VCaP (cell line): Measurements from ENCODE around the gene SNAI3.

Source experiments
- H3K27ac ChIP-seq: fragments of 450-650 bp; 2 replicates; pipeline ENCODE4 v1.5.1; 2017
- TF ChIP-seq, protein P1 (sequence below): fragments of 450-650 bp; conservative IDR thresholded peaks from 2 replicates; pipeline ENCODE4 v1.5.1; 2017; ENCODE audit warnings: mild to moderate bottlenecking, moderate library complexity

The SNAI3 gene

DNA sequence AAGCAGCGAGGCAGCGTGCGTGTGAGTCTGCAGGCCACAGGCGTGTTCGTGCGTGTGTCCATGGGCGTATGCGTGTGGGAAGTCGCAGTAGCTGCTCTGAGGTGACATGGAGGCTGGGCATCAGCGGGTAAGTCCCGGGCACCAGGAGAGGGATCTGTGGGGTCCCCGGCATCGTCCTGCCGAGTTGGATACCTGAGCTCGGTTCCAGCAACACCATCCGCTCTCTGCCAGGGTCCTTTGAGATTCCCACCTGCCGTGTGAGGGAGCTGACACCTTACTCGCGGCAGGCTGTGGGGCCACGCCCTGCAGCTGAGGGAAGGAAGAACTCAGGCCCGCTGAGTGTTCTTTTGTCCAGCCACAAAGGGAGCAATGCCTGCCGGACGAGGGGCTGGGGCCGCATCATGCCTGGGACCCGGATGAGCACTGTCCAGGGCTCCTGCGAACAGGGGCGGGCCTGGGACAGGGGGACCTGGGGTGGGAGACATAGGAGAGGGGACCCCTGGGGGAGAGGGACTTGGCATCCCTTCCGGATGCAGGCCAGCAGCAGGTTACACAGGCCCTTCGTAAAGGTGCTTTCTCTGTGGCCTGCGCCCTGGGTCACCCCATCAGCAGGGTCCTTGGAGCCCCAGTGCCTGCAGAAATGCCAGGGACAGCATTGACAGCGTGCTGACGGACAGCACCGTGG is 5.0 kb upstream of the SNAI3 start:
- TF ChIP-seq, protein P1, sequence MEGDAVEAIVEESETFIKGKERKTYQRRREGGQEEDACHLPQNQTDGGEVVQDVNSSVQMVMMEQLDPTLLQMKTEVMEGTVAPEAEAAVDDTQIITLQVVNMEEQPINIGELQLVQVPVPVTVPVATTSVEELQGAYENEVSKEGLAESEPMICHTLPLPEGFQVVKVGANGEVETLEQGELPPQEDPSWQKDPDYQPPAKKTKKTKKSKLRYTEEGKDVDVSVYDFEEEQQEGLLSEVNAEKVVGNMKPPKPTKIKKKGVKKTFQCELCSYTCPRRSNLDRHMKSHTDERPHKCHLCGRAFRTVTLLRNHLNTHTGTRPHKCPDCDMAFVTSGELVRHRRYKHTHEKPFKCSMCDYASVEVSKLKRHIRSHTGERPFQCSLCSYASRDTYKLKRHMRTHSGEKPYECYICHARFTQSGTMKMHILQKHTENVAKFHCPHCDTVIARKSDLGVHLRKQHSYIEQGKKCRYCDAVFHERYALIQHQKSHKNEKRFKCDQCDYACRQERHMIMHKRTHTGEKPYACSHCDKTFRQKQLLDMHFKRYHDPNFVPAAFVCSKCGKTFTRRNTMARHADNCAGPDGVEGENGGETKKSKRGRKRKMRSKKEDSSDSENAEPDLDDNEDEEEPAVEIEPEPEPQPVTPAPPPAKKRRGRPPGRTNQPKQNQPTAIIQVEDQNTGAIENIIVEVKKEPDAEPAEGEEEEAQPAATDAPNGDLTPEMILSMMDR, result no peak
- no peak overlapping the region for H3K27ac ChIP-seq

DNA sequence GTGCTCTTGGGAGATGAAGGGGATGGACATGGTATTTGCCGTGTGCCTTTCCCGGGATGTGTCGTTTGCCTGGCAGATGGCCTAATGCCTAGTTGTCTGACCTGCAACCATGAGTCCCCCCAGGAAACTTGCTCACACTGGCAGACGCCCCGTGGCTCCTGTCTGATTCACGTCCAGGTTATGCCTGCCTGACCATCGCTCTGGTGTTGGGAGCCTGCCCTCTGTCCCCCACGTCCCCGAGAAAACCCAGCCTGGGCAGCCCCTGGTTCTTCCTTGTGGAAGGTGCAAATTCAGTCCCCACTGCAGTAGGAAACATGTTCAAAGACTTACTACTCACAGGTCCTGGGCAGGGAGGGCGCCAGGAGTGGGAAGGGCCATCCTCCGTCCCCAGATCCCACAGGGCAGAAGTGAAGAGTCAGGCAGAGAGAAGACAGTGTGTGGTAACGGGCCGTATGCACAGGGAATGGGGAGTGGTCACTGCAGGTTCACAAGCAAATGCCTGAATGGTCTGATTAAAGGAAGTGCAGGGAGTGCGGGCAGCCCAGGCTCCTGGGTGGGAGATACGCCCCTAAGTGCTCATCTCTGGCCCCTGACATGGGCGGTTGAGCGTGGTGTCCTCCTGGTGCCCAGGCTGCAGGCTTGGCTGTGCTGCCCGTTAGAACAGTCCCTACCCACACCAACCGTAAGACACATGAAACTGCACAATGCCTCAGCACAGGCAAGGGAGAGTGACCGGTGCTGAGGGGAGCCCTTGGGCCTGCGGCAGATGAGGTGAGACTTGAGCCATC is 4.2 kb upstream of the SNAI3 start:
- no peak overlapping the region for H3K27ac ChIP-seq
- TF ChIP-seq, protein P1, result no peak

DNA sequence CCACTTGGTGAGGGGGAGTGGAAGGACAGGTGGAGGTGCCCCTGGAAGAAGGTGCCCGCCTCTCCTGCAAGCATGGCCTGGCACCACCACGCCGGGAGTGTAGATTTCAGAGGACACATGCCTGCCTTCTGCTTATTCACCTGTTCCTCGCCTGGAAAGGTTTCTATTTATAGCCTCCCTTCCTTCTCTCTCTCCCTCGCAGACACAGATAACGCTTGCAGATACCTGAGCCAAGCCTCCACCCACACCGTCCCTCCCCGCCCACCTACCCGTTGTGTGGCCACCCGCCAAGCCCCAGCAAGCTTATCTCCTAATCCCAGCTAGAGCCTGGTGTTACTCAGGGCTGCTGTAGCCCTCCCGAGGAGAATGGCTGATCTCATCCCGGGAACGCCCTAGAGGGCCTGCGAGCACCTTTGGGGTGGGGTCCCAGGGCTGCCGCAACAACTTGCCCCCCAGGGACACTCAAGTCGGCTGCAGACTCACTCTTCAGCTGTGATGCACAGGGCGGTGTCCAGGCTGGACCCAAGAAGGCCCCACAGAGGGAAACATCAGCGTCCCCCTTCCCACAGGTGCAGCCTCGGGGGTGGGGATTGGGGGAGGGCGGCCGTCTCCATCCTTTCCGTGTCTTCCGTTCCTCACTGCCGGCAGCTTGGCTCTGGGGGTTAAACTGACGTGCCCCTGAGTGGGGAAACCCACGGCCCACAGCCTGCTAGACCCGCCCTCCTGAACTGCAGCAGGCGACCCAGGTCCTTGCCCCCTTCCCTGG is 1.9 kb upstream of the SNAI3 start:
- peak overlapping the region; percentile 37 for H3K27ac ChIP-seq
- TF ChIP-seq, protein P1, result no peak

DNA sequence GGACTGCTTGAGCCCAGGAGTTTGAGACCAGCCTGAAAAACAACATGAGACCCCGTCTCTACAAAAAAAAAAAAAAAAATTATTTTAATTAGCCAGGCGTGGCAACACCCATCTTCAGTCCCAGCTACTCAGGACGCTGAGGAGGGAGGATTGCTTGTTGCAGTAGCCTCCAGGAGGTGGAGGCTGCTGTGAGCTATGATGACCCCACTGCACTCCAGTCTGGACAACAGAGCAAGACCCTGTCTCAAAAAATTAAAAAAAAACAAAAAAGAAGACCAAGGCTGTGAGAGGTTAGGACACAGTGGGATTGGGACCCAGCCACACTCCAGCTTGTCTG is 1.3 kb upstream of the SNAI3 start:
- TF ChIP-seq, protein P1, result no peak
- H3K27ac ChIP-seq, result peak overlapping the region; percentile 37

DNA sequence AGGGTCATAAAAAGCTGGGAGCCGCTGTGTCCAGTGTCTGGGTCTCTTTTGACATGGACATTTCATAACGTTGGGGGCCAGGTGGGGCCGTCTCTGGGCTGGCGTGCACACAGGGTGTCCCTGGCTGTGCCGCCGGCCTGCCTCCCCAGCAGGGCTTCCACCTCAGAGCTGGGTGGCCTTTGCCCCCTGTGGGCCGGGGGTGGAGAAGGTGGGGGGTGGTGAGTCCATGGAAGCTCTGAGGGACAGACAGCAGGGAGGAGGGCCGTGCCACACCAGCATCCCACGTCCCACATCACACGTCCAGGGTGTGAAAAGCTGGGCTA is 908 bp upstream of the SNAI3 start:
- H3K27ac ChIP-seq, result no peak overlapping the region
- TF ChIP-seq, protein P1, result no peak

DNA sequence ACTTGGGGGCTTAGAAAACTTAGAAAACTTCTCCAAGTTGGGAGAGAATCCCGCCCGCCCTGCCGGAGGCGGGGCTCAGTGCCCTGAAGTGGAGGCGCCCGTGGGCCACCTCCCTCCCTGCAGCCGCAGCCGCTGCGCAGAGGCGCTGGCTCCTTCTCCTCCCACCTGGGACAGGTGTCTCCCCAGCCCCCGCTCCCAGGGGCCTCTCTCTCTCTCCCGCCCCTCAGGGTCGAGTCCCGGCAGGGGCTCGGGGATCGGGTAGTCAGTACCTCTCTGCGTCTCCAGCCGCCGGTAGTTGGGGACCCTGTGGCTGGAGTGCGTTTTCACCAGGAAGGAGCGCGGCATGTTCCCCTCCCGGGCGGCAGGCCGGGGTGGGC is 257 bp downstream of the SNAI3 start:
- H3K27ac ChIP-seq, result no peak overlapping the region; the same call in 1 of the 2 replicates
- TF ChIP-seq, protein P1, result no peak
